Gastrocnemius medialis (tissue), 4 donors: Measurements from ENCODE around the gene RNASEH1.
"Not testable (repeated sequence)": the region's sequence is repeated elsewhere in the genome, so short reads cannot be mapped to it uniquely, and the experiment has no call there.

Experiments used
- CTCF ChIP-seq, 5 experiments: fragments of 450-650 bp in 3 of 5; fragments of 200-600 bp in 2 of 5; sonication (generic) in 2 of 5; IDR thresholded peaks in 4 of 5; conservative IDR thresholded peaks in 1 of 5; 1 replicate in 4 of 5; 2 replicates in 1 of 5; pipeline ENCODE4 v1.5.1; 2016 to 2019; ENCODE audit warnings: antibody characterized with exemption in 5 of 5, mild to moderate bottlenecking in 3 of 5, moderate library complexity in 3 of 5
- POLR2A ChIP-seq, 2 donors: fragments of 450-650 bp; IDR thresholded peaks; one replicate each; pipeline ENCODE4 v1.6.1; 2017; ENCODE audit warnings: antibody characterized with exemption in 2 of 2, mild to moderate bottlenecking in 2 of 2, moderate library complexity in 2 of 2

GRCh38 chr2:3496708-3497080 is 61.4 kb downstream of the RNASEH1 start:
- TF ChIP-seq CTCF (IDR thresholded peaks at IDR 0.05 in 4 of 5, conservative IDR thresholded peaks at IDR 0.05 in 1 of 5); POLR2A (IDR thresholded peaks at IDR 0.05): not testable (repeated sequence)
